ENCODE results near the gene FOXR1.
"Not testable (repeated sequence)": the region's sequence is repeated elsewhere in the genome, so short reads cannot be mapped to it uniquely, and the experiment has no call there.

The FOXR1 gene

DNA sequence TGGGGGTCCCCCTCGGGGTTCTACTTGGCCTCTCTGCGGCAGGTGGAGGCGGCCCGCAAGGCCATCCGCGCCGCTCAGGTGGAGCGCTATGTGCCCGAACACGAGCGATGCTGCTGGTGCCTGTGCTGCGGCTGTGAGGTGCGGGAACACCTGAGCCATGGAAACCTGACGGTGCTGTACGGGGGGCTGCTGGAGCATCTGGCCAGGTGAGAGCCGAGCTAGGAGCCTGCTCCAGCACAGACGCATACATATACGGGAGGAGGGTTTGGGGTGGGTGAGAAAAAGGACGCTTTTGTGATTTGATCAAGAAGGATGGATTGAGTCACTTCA is 26.8 kb downstream of the FOXR1 start:
- DNase-seq = no peak

DNA sequence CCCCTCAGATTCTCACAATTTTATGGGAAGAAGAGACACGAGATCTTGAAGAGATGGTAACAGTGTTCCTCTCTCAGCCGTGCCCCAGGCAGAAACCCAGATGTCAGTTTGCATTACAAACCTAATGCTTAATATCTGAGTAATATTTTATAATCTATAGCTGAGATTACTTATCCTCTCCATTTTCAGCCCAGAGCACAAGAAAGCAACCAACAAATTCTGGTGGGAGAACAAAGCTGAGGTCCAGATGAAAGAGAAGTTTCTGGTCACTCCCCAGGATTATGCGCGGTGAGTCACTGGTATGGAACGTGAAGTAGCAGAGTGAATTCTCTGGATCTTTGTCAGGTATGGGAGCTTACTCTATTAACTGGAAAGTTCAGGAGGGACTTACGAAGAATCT is 27.3 kb downstream of the FOXR1 start:
- DNase-seq = no peak

DNA sequence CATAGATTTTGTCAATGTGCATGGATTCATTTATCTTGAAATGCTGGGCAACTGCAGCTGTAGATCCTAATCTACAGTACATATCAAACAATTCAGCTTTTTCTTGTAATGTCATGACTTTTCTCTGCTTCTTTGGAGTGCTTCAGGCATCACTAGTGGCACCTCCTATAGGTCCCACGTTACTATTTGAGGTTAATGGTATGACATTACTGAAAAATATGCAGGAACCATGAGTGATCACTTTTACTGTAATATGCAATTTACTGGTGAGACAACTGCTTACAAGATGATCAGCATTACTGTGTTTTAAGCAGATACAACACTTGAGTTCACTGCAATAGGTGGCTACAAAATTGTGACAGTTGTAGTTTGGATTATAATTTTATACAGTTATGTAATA is 29.3 kb downstream of the FOXR1 start:
- no peak for DNase-seq

DNA sequence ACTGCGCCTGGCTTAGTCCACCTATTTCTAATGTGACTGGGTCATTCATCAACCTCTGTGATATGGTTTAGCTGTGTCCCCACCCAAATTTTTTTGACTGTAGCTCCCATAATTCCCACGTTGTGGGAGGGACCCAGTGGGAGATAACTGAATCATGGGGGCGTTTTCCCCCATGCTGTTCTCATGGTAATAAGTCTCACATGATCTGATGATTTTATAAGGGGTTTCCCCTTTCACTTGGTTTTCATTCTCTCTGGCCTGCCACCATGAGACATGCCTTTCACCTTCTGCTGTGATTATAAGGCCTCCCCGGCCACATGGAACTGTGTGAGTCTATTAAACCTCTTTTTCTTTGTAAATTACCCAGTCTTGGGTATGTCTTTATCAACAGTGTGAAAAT is 35.1 kb downstream of the FOXR1 start:
- no peak for DNase-seq

DNA sequence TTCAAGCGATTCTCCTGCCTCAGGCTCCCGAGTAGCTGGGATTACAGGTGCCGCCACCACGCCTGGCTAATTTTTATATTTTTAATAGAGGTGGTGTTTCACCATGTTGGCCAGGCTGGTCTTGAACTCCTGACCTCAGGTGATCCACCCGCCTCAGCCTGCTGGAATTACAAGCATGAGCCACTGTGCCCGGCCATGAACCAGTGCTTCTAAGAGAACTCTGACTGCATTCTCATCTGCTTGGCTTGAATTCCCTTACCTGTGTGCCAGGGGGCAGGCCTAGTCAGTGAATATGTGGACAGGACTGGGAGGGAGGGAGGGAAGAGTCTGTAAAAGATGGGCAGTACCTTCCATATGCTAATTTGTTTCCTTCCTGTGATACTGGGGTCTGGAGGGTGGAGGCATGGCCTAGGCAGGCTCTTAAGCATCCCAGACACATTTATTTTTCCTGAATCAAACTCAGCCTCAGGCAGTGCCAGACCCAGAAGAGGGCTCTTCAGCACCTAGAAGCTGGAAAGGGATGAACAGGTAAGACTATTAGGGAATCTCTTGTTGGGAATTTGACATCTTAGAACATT is 40.0 kb downstream of the FOXR1 start:
- no peak for DNase-seq

DNA sequence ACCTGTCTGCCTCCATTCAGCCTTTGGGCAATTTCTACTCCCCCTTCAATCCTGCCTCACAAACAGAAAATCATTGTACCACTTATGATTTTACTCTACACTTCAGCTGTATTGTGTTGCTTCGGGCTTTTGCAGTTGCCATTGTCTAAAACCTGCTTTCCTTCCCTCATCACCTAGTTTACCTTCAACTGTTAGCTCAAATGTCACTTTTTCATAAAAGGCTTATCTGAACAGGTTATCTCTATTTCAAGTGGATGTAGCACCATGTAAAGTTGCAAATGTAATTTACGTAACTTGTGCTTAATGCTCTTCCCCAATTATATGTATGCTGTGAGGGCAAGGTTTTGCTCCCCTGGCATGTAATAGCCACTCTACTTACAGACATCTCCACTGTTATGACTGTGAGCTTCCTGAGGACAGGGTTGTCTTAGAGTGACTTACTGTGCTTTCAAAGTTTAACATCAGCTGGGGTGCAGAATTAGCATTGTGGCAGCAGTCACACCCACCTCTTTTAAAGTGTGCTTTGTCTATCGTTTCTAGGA is 41.1 kb downstream of the FOXR1 start:
- DNase-seq = no peak

DNA sequence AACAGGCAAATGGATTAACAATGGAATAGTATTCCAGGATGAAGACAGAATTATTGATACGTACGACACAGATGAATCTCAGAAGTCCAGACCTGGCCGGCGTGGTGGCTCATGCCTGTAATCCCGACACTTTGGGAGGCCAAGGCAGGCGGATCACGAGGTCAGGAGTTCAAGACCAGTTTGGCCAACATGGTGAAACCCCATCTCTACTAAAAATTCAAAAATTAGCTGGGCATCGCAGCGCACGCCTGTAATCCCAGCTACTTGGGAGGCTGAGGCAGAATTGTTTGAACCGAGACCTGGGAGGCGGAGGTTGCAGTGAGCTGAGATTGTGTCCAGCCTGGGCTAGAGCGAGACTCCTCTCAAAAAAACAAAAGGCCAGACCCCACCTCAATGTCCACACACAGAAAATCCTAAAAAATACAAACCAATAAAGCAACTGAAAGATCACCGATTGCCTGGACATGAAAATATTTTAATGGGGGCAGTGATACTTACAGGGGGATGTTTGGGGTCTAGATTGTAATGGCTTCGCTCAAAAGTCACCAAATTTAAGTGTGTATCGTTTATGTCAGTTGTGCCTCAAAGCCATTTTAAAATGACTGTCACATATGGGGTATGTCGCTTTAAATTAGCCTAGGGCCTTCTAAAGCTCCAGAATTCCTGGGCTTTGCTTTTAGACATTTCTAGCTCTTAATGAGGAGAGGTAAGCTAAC is 42.8 kb downstream of the FOXR1 start:
- no peak for DNase-seq

DNA sequence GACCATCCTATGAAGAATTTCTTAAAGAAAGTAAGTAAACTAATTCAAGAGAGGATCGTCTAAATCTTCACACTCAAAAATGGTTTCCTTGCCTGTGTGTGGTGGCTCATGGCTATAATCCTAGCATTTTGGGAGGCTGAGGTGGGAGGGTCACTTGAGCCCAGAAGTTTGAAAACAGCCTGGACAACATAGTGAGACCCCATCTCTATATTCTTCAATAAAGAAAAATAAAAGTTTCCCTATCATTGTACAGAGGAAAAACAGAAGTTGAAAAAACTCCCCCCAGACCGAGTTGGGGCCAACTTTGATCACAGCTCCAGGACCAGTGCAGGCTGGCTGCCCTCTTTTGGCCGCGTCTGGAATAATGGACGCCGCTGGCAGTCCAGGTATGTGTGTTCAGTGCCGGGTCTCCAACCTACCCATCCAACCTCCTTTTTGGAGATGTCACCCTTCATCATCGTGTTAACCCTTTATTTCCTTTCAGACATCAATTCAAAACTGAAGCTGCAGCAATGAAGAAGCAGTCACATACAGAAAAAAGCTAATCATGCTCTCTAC is 43.6 kb downstream of the FOXR1 start:
- DNase-seq = peak; percentile 23

DNA sequence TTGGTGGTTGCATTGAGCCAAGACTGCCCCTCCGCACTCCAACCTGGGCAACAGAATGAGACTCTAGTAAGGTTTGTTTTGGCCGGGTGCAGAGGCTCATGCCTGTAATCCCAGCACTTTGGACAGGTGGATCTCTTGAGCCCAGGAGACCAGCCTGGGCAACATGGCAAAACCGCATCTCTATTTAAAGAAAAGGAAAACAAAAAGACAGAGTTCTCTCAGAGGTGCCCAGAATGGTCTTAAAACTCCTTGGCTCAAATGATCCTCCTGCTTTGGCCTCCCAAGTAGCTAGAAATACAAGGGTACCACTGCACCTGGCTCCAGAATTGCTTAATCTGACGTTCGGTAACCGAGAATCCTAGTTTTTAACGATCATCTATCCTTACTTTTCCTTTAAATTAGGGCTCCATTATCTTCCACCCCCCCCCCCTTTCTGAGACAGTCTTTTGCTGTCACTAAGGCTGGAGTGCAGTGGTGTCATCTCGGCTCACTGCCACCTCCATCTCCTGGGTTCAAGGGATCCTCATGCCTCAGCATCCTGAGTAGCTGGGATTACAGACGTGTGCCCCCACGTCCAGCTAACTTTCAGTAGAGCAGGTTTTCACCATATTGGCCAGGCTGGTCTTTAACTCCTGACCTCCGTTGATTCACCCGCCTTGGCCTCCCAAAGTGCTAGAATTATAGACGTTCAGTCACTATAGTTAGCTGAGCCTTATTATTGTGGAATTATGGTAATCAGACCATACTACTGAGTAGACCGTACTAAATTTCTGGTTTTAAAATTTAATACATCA is 44.9 kb downstream of the FOXR1 start:
- no peak for DNase-seq

DNA sequence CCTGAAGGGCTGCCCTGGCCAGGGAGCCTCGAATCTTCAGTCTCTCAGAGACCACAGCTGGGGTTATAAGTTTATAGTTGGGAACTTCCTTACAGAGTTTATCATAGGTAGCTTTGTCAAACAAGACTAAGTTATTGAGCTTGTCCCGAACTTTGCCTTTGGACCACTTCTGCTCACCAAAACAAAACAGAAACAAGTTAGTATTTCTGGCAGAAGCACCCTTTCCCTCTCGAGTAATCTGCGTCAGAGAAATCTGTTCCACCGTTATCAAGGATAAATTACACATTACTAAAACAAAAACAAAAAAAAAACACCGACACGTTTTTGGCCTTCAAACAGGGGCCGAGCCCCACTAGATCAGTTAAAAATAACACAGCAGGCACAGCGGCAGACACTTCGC is 45.8 kb downstream of the FOXR1 start:
- DNase-seq = not testable (repeated sequence)

DNA sequence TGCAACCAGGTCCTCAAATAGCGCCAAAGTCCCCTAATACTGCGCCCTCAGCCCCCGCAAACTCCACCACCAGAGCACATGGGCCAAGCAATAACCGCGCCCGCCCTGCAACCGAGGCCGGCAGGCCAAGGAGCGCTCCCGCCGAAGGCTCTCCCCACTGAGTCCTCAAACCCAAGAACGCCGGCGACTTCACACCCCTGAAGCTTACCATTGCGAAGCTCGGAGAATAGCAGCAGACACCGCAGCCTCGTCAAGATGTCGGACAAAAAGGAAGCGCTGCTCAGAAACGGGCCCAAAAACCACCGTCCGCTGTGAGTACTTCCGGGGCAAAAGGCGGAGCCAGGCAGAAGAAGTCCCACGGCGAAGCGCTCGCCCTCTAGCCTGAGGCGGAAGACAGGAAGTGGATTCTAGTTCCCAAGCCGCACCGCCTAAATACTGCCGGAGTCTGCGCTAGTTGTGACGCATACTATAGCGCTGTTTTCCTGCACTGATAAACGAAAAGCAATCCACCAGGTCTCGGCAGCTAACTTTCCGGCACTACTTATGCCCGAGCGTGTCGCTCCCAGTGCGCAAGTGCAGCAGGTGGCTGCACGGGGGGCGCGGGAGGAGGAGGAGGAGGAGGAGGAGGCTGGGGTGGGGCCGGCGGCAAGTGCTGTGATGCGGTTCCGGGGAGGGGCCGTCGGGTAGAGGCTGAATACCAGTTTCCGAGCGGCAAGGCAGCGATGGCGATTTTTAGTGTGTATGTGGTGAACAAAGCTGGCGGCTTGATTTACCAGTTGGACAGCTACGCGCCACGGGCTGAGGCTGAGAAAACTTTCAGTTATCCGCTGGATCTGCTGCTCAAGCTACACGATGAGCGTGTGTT is 46.7 kb downstream of the FOXR1 start, which contains the start of the genes RPS25 and TRAPPC4:
TSS of gene RPS25 (minus strand) at position 270 of the 865 bp plus-strand sequence. CDS start at position 211, 59 bp downstream.
TSS of gene TRAPPC4 (plus strand) at position 693 of the 865 bp plus-strand sequence. CDS start at position 723, 30 bp downstream.
- DNase-seq = peak; percentile 96

DNA sequence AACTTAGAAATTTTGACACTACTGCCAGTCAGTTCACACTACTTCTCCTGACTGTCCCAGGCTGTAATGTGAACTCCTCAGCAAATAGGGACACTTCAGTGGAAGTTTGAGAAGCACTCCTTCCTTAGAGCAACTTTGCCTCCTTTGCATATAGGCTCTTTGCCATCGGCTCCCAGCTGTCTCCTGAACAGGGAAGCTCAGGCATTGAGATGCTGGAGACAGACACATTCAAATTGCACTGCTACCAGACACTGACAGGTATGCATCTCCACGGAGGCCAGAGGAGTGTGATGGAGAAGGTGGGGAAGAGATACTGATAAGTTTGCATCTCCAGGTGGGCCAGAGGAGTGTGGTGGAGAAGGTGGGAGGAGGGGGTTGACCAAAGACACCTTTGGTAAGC is 48.4 kb downstream of the FOXR1 start:
- no peak for DNase-seq

DNA sequence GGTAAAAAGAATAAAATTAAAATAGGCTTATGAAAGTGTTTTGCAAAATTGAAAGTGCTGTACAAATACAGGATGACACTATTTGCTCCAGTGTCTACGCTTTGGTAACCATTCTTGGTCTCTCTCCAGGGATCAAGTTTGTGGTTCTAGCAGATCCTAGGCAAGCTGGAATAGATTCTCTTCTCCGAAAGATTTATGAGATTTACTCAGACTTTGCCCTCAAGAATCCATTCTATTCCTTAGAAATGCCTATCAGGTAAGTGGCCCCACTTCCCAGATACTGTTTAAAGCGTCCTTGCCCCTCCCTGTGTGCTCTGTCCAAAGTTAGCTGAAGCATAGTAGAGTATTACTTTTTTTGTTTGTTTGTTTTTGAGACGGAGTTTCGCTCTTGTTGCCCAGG is 50.1 kb downstream of the FOXR1 start:
- DNase-seq = no peak

DNA sequence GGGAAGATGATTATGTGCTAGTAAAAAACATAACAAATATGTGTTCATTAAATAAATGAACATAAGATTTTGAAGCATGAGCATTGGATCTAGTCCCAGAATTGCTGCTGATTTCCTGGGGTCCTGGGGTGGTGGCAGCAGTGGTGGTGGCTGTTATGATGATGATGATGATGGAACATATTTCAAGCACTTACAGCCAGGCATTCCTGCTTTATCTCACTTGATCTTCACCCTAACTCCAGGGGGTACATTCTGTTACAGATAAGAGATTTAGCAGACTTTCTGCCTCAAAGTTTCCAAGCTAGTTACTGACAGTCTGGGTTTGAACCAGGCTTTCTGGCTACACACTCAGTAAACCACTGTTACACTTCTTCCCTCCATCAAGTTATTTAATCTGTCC is 52.2 kb downstream of the FOXR1 start:
- DNase-seq = no peak

DNA sequence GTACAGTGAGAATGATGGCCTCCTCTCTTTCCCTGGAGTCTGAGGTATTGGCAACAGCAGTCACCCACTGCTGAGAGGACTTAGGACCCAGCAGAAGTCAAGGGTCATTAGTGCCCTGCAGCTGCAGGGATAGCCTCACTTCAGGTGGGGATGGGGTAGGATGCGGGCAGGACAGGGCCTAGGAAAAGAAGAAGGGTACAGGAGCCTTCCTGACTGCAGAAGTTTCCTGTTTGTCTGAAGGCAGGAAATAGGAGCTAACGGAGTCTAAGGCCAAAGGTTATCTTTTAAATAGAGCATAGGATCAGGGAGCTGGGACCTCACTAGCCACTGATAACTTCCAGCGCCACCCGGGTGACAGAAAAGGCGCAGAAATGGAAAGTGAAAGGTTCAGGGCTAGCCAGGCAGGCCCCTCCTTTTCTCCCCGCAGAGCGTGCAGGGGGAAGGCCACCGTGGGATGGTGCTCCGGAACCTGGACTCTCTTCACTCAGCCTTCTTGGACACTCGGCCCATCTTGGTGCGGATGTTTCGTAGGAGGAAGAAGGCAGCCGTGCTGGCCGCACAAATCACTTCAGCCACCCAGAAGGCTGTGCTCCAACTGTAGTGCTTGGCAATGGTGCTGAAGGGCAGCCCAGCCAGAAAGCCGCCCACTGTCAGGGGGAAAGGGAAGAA is 53.0 kb downstream of the FOXR1 start:
- DNase-seq = no peak

DNA sequence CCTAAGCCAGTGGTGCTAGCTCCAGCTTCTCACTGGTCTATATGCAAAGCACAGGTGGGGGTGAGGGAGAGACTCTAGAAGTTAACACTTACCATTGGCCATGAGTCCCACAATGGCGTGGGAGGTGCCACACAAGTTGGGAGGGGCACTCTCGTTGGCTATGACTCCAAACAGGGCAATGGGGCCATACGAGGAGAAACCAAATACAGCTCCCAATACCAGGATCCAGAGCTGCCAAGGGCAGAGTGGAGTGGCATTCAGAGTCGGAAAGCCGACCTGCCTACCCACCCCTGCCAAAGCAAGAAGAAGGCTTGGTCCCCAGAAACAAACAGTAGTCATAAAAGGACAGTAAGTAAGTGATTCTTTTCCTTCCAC is 53.5 kb downstream of the FOXR1 start:
- no peak for DNase-seq

DNA sequence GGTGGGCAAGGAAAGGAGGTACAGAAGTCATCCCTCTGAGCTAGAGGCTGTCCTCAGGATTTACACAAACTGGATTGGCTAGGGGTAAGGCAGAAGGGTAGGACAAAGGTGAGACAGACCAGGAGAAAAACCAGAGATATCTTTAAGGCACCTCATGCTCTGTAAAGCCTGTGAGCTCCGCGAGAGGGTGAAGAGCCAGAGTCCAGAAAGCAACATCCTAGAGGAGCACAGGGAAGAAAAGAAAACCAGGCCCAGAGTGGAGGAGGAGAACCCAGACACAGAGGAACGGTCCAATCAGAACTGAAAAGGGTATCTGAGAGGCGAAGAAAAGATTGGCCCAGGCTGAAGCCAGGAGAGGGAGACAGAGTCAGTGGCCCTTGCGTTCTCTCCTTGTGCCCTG is 54.0 kb downstream of the FOXR1 start:
- no peak for DNase-seq

DNA sequence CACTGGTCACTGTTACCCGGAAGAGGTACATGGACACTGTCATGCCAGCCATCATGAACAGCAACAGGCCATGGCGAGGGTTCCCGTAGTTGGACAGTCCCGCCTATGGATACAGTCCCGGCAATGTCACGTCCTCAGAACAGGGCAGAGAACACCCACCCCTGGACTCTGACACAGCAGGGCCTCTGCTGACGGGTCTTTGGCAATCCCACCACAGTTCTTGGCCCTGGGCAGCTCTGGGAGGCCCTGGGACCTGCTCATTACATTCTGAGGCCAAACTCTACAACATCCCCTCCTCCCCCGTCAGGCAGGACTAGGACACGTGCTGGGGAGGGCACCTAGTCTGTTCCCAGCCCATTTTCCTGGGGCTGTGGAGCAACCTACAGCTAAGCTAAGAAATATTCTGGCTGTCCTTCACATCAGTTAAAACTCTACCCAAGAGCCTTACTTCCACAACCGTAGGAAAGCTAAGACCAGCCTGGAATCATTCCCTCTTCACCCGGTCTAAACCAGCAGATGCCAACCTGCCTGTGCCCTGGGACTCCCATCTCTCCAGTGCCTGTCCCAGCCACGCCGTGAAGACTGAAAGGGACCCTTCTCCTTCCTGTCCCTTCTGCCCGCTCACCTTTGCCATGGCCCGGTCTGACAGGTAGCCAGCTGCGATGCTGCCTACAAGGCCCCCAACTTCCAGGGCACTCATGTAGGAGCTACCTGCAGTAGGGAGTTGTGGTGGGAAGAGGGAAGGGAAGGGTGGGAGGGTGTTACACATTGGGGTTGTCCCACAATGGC is 54.6 kb downstream of the FOXR1 start:
- no peak for DNase-seq

DNA sequence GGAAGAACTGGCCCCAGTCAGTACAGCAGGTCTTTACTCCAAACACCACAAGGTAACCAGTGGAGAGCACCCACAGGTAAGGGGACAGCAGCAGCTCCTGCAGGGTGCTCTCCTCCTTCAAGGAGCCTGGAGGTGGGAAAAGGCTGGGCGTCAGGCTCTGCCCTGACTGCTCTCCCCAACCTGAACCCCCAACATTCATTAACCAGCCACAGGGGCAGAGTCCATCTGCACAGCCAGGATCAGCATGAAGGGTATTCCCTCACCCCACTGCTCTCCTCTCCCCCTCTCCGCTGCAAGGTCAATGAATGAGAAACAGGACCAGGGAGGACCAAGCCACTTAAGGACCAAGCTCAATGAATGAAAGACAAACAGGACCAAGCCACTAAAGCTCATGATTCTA is 55.4 kb downstream of the FOXR1 start:
- no peak for DNase-seq

DNA sequence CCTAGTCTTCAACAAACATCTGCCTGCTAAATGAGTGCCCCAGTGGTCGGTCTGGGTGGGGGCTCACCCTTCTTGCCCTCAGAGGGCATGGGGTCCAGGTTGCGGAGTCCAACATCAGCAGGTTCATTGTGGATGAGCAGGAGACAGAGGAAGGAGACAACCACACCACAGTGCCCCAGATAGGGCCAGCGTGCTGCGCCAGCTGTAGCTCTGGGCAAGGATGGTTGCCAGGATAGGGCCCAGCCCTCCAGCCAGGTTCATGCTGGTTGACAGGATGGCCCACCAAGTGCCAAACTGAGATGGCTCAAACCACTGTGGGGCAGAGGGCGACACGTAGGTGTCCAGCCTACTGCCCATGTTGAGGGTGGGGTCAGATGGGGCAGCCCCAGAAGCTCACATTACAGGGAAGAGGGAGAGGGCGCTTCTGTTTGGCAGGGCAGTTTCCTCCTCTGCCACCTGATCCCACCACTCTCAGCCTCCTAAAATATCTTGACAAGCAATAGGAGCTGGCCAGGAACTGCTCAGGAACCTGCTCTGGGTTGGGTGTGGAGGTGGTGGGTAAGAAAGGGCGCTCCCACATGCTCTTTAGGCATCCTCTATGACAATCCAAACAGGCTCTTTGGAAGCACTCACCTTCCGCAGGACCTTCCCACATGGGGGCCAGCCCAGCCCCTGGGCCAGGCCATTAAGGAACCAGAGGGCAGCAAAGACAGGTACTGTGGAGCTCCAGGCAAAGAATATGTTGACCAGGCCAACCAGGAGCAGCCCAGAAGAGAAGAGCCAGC is 56.2 kb downstream of the FOXR1 start:
- no peak for DNase-seq
